HG02973 (cell line): ENCODE measurements around the gene RFC1.

ENCODE experiments used
- ATAC-seq: cut with Tn5 transposase; IDR thresholded peaks from one replicate; pipeline ENCODE4 v1.9.1; 2021; ENCODE audit warnings: moderate library complexity; ENCODE audit not compliant: unreplicated experiment

Gene RFC1

DNA sequence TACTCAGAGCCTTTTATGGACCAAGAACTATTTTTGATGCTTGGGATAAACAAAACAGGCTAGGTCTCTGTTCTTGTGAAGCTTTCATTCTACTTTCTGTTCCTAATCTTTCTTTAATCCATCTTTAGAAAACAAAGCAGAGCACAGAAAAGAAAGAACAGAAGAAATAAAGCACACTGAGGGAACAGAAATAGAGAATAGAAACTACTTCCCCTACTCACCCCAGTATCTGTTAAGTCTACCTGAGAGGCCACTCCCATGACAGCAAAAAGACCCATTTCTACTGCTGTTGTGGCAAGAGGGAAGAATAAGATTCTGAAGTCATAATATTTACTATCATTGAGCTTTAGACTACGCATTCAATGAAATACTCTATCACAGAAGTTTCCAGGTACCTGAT is 9.2 kb downstream of the RFC1 start:
- ATAC-seq: peak; percentile 34

DNA sequence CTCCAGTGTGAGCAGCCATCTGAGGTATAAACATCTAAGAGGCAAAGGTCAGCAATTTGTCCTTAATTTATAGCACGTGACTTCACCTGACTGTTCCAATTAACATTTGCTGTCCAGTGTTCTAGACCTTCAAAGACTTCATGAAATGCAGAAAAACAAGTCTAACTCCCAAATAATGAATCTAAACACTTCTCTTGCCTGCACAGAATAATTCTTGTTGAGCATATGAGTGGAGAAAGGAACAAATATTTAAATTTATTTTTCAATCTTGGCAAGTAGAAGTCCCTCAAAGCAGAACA is 12.0 kb downstream of the RFC1 start:
- no peak for ATAC-seq

DNA sequence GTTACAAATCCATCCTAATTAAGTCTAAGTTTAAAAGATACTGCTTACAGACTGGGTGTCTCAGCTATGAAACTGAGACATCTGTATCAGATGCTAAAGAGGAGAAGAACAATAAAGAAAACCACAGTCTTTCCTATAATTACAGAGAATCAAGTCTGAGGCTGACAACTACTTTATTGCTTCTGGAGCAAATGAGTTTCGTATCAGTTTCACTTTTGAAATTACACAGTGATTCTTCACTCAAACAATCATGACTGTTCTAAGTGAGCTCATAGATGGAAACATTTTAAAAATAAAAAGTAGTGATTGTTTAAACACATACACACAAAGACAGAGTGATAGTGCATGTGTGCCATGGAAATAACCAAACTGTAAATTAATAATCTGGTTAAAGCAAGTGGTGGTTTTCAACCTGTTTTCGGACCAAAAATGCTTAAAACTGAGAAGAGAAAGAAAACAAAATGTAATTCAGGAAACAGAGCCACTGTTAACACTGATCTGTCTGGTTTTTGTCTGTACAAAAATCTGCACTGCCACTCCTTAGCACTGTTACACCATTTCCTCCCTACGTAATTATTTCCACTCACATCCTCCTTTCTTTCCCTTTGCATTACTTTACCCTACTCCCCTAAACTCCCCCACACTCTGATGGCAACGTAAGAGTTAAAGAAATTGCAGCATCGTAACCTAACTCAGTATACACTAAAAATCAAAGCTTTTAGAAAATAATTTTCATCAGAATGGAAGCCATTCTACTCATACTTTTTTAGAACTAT is 12.5 kb downstream of the RFC1 start:
- ATAC-seq: peak; percentile 72

DNA sequence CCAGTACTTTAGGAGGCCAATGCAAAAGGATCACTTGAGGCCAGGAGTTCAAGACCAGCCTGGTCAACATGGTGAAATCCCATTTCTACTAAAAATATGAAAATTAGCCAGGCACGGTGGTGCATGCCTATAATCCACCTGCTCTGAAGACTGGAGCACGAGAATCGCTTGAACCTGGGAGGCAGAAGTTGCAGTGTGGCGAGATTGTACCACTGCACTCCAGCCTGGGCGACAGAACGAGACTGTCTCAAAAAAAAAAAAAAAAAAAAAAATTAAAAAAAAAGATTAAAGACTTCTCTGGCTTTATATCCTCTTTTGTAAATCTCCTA is 13.0 kb downstream of the RFC1 start:
- peak; percentile 28 for ATAC-seq

DNA sequence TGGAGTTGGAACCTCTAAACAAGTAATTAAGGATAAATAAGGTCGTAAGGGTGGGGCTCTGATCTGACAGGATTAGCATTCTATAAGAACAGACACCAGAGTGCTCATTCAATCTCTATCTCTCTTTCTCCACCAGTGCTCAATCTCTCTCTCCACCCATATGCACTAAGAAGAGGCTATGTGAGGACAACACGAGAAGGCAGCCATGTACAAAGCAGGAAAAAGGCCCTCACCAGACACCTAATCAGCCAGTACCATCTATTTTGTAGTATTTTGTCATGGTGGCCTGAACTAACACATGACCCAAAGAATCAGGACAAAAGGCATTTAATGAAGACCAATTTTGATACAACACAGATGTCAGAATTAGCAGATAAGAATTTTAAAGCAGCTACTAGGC is 16.8 kb downstream of the RFC1 start:
- no peak for ATAC-seq

DNA sequence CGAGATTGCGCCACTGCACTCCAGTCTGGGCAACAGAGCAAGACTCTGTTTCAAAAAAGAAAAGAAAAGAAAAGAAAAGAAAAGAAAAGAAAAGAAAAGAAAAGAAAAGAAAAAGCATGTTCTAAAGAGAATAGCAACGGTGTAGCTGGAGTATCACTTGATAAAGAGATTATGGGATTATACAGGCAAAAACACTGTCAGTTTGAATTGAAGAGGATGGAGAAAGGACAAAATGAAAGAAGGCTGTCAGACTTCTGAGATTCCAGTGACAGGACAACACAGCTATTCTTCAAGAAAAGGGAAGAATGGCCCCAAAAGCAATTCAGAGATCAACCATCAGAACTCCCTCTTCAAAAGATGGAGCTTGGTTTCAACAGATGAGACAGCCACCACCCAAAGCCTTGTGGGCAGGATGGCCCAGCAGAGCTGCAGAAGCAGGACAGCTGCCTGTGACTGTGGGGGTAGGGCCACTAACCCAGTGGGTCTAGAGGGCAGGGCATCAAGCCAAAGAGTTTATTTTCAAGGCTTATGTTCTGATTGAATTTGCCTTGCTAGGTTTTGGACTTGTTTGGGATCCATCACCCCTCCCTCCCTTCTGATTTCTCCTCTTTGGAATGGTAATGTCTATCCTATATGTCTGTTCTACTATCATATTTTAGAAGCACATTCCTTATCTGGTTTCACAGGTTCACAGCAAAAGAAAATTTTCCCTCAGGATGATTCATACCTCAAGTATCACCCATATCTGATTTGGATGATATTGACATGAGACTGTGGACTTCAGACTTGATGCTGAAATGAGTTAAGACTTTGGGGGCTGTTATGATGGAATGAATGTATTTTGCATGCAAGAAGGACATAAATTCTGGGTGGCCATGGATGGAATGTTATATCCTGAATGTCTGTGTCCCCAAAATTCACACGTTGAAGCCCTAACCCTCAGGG is 17.5 kb downstream of the RFC1 start:
- no peak for ATAC-seq

DNA sequence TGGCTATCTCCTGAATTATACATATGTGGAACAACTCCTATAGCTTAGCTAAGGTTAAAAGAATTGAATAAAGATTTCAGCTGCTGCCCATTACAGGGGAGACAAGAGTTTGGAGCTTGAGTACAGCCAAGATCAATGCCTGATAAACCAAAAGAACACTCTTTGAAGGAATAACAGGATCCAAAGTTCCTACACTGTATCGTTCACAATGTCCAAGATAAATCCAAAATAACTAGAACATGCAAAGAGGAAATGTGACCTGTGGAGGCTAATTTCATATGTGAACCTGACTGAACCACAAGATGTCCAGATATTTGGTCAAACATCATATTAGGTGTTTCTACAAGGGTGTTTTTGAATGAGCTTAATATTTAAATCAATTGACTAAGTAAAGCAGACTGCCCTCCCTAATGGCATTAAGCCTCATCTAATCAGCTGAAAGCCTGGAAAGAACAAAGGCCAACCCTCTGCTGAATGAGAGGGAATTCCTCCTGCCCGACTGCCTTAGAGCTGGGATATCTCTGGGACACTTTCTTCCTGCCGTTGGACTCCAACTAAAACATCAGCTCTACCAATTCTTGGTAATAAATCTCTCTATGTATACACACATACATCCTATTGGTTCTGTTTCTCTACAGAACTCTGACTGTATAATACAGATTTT is 19.2 kb downstream of the RFC1 start:
- no peak for ATAC-seq

DNA sequence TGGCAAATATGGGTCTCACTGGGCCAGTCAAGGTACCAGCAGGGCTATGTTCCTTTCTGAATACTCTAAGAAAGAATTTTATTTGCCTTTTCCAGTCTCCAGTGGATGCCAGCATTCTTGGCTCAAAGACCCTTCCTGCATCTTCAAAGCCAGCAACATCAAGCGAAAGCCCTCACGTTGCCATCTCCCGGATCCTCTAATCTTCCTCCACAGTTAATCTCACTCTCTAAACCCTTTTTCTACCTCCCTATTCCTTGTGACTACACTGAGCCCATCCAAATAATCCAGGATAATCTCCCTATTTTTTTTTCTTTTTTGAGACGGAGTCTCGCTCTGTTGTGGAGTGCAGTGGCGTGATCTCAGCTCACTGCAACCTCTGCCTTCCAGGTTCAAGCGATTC is 23.4 kb downstream of the RFC1 start:
- no peak for ATAC-seq

DNA sequence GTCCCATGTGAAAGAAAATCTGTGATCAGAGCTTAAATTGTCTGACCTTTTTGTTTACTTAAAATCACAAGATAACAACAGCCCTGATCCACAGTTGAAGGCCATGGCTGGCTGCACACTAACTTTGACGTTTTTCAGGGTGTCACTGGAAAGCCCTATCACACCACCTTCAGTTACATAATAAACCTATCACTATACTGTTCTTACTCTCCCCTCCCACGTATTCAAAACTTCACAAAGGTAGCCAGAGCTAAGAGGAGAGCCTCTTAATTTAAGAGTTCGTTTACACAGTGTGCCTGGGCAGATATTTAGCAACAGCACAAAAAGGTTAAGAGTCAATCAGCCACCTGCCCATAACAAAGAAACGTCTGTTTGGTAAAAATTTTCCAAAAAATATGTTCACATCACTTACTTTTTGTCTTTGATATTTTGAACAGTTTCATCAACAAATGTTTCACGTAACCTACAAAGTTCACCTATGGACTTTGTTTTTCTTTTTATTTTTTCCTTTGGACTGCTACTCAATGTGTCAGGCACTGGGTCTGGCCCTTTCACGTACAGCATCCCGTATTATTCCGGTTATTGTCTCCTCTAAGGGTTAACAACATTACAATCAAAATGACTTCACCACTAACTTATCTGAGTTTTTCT is 25.0 kb downstream of the RFC1 start:
- ATAC-seq: no peak

DNA sequence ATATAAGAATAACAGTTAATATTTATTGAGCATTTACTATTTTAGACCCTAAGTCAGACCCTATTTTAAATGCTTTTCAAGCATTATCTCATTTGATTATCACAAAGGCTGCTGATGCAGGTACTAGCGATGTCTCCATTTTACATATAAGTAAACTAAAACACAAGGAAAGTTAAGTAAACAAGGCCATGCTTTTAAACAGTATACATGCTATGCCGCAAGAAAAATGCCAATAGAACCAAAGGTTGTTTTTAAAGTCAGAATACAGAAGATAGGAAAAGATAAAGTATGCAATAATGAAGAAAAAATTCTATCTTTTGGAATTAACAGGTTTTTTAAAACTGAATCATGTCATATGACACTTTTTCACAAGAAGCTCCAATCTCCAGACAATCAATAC is 26.2 kb downstream of the RFC1 start:
- no peak for ATAC-seq

DNA sequence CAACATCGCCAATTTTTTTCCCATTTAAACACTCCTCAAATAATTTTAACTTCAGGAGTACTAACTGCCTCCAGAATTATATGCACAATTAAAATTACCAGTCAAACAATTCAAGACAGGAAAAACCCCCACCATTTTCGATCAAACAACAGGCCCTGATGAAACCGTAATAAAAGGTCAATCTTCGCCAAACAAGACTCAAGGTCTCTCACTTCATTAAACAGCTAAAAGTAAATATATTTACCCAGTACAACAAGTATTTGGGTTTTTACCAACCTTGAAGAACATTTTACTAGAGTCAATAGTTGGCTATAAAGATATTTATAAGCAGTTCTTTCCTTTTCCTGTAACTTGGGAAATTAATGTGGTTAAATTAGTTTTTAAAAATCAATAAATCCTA is 28.3 kb downstream of the RFC1 start:
- ATAC-seq: no peak

DNA sequence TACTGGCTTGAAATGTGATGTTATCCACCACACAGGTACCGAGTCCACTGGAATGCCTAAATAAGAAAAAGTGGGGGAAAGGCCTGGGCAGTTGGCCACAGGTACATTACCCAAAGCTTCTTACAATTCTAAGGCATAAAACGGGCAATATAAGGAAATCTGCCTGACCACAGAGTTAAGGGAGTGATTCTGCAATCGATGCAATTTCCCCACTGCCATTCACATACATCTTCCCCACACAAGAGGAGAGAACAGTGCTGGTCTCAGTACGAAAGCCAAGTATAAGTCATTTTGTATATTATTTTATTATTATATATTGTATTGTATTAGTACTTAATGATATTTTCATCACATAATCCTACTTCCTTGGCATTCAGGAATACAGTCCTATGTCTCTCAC is 30.6 kb downstream of the RFC1 start:
- no peak for ATAC-seq

DNA sequence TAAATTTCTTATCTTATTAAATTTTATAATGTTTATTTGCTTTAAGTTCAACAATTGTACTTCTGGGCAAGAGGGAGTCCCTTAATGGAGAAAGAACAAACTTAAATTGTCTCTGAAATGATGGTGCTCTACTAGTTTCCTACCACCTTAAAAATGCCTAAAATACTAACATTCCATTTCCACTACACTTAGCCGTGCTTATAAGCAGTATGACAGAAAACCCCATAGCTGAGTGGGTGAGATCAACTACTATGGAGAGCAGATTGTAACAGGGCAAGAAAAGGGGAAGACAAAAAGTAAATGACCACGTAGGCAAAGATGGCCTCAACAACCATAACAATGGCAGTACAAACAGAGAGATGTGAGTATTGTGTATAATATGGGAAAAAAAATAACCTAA is 35.0 kb downstream of the RFC1 start:
- no peak for ATAC-seq

DNA sequence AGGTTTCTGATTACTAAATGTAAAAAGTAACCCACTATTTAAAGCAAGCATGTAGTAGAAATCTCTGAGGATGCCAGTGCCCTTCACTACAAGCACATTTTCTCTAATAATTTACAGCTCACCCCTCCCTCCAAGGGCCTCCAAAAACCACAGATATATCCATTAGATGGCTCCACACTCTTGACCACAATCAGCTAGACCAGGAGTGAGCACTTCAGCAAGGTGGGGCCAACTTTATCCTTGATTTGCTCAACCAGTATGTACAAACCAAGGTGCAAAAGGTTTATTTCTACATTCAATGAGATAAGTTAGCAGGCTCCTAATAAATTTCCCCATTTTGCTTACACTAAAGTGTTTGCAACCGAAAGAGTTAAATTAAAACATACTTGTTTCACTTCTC is 35.8 kb downstream of the RFC1 start:
- no peak for ATAC-seq

DNA sequence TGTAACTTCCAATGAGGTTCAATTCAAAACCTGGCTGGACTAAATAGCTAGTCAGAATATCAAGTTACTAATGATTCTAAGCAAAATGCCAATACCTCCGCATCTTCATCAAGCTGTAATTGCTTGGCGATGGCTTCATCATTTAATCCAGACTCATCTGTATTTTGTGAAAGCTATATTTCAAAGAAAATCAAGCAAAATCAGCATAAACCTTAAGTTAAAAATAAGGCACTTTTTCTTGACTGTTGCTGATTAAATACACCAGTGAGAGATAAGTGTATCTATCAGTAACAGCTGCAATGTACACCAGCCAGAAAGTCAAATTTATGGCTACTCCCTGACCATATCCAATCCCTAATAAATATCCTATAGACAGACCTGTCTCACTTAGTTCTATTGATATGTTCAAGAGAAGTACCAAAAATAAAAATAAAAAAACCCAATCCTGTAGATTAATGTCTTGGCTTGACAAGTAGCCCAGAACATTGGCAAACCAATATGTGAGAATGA is 39.6 kb downstream of the RFC1 start:
- no peak for ATAC-seq

DNA sequence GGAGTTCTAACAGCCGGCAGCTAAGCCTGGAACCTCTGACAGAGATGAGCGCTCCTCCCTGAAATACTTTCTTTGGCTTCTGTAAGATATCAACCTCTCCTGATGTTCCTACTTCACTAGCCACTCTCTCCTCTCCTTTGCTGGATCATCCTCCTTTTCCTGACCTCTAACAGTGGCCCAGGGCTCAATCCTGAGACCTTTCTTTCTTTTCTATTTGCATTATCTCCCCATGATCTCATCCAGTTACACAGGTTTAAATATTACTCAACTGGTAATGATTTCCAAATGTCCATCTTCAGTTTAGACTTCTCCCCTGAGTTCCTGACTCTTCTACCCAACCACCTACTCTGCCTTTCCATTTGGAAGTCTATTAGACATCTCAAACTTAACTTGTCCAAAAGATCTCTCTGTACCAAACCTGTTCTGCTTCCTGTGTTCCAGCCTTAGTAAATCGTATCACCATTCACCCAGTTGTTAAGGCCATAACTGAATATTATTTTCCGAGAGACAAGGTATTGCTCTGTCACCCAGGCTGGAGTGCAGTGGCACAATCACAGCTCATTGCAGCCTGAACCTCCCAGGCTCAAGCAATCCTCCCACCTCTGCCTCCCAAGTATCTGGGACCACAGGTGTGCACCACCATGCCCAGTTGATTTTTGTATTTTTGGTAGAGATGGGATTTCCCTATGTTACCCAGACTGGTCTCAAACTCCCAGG is 41.1 kb downstream of the RFC1 start:
- no peak for ATAC-seq

DNA sequence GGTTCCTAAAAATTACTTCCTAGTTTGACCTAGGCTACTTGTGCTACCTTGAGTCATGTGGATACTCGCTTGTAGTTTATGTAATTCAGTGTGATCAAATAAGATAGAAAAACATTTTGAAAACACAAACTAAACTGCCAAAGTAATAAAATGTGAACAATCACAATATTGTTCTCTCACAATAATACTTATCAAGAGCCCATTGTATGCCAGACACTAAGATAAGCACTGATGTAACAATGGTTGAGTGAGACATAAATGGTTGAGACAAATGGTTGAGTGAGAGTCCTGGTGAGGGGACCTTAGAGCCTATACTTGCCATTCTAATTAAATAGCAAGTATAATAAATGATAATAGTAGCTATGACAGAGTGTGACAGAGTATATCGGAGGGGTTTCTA is 41.7 kb downstream of the RFC1 start:
- no peak for ATAC-seq

DNA sequence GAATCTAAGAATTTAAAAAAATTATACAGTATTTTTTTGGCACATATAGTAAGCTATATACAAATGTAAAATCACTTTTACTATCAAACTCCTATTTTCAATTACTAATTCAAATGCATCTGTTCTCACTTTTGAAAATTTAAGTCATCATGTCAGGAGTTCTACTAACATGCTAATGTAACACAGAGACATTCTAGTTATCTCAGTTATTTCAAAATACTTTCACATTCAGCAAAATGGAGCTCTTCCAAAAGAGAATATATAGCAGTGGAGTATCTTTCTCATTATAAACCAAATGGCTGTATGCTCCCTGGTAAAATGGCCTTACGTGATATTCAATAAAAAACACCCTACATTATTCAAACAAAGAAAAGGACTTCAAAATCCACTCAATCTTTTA is 42.3 kb downstream of the RFC1 start:
- no peak for ATAC-seq

DNA sequence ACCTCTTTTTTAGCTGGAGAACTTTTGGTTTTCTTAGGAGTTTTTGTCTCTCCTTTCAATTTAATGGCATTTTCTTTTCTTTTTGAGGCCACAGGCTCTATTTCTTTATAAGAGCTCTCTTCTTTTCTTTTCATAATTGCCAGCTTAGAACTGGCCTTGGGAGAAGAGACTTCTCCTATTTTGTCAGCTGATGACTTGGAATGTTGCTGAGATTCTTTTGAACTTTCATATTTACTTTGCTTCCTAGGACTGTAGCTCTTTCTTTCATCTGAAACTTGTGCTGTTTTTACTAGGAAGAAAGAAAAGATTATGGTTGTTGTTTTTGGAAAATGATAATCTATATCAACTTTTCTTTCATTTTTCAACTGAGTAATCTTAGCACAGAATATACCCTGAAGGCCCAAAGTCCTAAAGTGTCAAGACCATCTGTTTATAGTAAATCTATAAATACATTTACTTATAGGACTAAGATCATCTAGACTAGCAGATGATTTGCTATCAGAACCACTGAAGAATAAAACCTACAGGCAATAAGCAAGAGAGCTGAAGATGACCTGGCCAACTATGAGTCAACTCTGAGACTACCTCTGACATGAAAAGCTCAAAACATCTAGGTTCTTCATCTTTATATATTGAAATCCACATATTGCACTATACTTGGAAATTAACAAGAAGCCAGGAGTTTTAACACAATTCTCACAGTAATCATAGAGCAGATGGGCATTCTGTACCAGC is 45.6 kb downstream of the RFC1 start:
- ATAC-seq: no peak

DNA sequence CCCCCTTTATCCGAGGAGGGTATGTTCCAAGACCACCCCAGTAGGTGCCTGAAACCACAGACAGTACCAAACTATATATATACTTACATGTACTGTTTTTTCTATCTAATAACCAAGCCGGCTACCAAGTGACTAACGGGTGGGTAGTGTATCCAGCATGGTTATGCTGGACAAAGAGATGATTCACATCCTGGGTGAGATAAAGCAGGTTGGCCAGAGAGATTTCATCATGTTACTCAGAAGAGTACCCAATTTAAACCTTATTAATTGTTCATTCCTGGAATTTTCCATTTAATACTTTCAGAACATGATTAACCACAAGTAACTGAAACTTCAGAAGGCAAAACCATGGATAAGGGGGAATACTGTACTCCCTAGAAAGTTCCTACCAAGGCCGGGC is 46.5 kb downstream of the RFC1 start:
- ATAC-seq: no peak
